LNCaP clone FGC (cell line): Measurements from ENCODE around the gene CEP350.
A peak's percentile ranks its signal among the peaks of the same experiment; 100 is the strongest.

Source experiments
- DNase-seq: peaks from one replicate; pipeline ENCODE4 v3.0.0-alpha.2; 2011; ENCODE audit warnings: low read depth
- H3K4me3 ChIP-seq: 2 replicates; pipeline ENCODE4 v1.5.1; 2011; ENCODE audit warnings: mild to moderate bottlenecking, low read depth, low read length, control low read depth
- TF ChIP-seq, protein P1 (sequence below): IDR thresholded peaks from 2 replicates; pipeline ENCODE4 v1.5.1; 2012; ENCODE audit warnings: mild to moderate bottlenecking; ENCODE audit not compliant: control insufficient read depth, insufficient read depth; ENCODE audit errors: extremely low read depth

The CEP350 gene, protein sequence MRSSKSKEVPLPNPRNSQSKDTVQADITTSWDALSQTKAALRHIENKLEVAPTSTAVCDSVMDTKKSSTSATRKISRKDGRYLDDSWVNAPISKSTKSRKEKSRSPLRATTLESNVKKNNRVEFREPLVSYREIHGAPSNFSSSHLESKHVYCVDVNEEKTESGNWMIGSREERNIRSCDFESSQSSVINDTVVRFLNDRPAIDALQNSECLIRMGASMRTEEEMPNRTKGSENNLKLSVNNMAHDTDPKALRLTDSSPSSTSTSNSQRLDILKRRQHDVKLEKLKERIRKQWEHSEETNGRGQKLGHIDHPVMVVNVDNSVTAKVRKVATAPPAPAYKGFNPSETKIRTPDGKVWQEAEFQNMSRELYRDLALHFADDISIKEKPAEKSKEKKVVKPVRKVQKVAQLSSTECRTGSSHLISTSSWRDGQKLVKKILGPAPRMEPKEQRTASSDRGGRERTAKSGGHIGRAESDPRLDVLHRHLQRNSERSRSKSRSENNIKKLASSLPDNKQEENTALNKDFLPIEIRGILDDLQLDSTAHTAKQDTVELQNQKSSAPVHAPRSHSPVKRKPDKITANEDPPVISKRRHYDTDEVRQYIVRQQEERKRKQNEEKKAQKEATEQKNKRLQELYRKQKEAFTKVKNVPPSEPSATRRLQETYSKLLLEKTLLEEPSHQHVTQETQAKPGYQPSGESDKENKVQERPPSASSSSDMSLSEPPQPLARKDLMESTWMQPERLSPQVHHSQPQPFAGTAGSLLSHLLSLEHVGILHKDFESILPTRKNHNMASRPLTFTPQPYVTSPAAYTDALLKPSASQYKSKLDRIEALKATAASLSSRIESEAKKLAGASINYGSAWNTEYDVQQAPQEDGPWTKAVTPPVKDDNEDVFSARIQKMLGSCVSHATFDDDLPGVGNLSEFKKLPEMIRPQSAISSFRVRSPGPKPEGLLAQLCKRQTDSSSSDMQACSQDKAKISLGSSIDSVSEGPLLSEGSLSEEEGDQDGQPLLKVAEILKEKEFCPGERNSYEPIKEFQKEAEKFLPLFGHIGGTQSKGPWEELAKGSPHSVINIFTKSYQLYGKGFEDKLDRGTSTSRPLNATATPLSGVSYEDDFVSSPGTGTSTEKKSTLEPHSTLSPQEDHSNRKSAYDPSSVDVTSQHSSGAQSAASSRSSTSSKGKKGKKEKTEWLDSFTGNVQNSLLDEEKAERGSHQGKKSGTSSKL (N-terminal part only)

DNA sequence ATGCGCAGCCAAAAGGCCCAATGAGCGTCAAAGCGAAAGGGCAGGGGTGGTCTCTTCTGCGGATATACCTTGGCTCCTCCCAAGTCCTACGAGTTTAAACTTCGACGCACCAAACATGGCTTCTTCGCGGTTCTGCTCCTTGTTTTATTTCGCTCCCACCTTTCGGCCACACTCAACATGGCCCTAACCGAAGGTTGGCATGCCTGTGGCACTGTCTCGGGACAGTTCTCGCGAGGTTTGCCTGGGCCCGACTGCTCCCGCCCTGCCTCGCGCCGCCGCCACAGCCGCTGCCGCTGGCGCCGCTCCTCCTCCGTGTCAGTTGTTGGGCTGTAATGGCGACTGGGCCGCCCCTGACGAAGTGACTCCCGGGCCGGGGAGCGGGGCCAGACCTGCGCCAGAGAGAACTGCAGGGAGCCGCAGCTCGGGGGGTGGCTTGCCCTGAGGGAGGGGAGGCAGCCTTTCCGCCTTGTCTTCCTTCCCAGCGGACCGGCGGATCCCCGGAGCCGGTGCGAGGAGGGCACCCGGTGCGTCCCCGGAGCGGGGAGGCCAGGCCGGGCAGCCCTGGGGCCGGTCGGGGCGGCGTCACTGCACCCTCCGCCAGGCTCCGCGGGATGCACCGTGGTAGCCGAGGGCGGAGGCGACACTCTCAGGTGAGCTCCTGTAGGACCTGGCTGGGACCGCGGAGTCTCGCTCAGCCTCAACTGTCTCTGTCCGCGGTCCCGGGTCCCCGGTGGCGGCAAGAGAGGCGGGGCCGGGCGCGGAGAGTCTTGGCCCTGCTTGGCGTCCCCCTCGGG, at the start of gene CEP350:
CEP350 (plus strand) TSS at position 318 of the 794 bp plus-strand sequence. CDS start 31,372 bp downstream, outside the sequence.
- peak; percentile 98 for DNase-seq
- H3K4me3 ChIP-seq = peak within 1 kb of the TSS; percentile 87
- TF ChIP-seq, protein P1, sequence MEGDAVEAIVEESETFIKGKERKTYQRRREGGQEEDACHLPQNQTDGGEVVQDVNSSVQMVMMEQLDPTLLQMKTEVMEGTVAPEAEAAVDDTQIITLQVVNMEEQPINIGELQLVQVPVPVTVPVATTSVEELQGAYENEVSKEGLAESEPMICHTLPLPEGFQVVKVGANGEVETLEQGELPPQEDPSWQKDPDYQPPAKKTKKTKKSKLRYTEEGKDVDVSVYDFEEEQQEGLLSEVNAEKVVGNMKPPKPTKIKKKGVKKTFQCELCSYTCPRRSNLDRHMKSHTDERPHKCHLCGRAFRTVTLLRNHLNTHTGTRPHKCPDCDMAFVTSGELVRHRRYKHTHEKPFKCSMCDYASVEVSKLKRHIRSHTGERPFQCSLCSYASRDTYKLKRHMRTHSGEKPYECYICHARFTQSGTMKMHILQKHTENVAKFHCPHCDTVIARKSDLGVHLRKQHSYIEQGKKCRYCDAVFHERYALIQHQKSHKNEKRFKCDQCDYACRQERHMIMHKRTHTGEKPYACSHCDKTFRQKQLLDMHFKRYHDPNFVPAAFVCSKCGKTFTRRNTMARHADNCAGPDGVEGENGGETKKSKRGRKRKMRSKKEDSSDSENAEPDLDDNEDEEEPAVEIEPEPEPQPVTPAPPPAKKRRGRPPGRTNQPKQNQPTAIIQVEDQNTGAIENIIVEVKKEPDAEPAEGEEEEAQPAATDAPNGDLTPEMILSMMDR = no peak

DNA sequence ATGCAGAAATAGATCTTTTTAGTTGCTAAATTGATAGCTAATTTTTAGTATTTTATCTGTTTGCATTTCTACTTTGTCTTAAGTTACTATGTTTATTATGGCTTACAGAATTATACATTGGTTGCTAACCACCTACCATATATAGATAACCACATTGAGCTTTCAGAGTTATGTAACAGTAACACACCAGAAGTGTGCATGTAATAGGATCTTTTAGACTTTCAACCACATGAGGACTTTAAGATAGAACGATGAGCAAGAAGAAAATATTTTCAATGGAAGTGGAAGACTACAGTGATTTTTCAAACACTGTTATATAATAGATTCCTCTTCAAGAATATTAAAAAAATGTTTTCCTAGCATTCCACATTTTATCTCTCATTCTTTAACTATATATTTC, 43.7 kb upstream of the CEP350 start:
- TF ChIP-seq, protein P1 = no peak
- H3K4me3 ChIP-seq = no peak overlapping the region
- DNase-seq = no peak

DNA sequence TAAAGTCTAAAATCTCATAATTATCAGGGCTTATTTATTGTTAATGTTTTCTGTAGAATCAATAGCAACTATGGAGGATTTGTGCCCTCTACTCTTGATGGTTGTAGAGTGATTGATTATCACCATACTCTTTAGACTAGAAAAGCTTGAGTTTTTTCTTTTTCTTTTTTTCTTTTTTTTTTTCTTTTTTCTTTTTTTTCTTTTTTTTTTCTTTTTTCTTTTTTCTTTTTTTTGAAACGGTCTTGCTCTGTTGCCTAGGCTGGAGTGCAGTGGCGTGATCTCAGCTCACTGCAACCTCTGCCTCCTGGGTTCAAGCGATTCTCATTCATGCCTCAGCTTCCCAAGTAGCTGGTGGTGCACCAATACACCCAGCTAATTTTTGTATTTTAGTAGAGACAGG, 42.8 kb upstream of the CEP350 start:
- TF ChIP-seq, protein P1 = no peak
- no peak for DNase-seq
- H3K4me3 ChIP-seq = no peak overlapping the region

DNA sequence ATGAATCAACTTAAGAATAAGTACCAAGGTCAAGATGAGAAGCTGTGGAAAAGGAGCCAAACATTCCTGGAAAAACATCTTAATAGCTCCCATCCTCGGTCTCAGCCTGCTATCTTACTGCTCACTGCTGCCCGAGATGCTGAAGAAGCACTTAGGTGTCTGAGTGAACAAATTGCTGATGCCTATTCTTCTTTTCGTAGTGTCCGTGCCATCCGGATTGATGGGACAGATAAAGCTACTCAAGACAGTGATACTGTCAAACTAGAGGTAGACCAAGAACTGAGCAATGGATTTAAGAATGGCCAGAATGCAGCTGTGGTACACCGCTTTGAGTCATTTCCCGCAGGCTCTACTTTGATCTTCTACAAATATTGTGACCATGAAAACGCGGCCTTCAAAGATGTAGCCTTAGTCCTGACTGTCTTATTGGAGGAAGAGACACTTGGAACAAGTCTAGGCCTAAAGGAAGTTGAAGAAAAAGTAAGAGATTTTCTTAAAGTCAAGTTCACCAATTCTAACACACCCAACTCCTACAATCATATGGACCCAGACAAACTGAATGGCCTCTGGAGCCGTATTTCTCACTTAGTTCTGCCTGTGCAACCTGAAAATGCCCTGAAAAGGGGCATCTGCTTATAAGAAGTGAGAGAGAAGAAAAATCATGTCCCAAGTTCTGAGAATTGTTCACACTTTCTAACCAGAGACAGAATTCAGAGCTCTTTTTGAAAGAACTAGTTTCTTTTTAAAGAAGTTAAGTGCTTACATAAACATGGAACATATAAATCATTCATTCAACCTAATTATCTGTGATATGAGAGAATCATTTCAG, 36.8 kb upstream of the CEP350 start:
- DNase-seq = no peak
- no peak overlapping the region for H3K4me3 ChIP-seq
- TF ChIP-seq, protein P1 = no peak

DNA sequence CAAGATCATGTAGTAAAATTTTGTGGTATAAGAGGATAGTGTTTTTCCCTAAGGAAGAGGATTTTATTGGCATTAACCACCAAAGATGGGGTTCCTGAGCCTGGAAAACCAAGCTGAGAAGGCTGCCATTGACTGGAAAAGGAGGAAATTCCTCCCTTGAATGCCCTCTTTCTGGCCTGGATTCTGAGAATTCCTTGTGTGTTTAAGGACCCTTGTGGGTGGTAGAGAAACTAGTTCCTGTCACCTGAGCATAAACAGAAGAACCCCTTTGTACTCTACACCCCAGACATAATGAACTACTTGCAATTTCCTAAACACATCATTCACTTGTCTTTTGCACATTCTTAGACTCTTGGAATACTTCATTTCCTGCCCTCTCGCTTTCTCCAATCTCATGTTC, 33.1 kb upstream of the CEP350 start:
- no peak overlapping the region for H3K4me3 ChIP-seq
- TF ChIP-seq, protein P1 = no peak
- DNase-seq = no peak
